ENCODE measurements around the gene AMOT.

DNA sequence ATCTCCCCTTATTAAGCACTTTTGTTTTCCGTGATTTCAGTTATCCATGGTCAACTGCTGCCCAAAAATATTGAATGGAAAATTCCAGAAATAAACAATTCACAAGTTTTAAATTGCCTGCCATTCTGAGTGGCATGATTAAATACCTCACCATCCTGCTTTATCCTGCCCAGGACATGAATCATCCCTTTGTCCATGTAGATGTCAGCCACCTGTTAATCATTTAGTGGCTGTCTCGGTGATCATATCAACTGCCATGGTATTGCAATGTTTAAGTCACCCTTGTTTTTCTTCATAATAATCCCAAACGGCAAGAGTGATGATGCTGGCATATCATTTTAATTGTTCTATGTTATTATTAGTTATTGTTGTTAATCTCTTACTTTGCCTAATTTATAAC is 81.1 kb downstream of the AMOT start:
- TF ChIP-seq, protein P1, sequence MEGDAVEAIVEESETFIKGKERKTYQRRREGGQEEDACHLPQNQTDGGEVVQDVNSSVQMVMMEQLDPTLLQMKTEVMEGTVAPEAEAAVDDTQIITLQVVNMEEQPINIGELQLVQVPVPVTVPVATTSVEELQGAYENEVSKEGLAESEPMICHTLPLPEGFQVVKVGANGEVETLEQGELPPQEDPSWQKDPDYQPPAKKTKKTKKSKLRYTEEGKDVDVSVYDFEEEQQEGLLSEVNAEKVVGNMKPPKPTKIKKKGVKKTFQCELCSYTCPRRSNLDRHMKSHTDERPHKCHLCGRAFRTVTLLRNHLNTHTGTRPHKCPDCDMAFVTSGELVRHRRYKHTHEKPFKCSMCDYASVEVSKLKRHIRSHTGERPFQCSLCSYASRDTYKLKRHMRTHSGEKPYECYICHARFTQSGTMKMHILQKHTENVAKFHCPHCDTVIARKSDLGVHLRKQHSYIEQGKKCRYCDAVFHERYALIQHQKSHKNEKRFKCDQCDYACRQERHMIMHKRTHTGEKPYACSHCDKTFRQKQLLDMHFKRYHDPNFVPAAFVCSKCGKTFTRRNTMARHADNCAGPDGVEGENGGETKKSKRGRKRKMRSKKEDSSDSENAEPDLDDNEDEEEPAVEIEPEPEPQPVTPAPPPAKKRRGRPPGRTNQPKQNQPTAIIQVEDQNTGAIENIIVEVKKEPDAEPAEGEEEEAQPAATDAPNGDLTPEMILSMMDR (IDR thresholded peaks at IDR 0.05), result no peak
- TF ChIP-seq POLR2A (IDR thresholded peaks at IDR 0.05), result no peak
